ENCODE measurements around the gene GAS2L3. TPM values are rescaled to one million over a fixed set of nuclear protein-coding genes. Genes with fewer than 3 reads are reported as not detected.

GAS2L3 gene
- total and polyA plus RNA-seq, 12 donors, result 0.43 to 5.6 (median 1.7) TPM

DNA sequence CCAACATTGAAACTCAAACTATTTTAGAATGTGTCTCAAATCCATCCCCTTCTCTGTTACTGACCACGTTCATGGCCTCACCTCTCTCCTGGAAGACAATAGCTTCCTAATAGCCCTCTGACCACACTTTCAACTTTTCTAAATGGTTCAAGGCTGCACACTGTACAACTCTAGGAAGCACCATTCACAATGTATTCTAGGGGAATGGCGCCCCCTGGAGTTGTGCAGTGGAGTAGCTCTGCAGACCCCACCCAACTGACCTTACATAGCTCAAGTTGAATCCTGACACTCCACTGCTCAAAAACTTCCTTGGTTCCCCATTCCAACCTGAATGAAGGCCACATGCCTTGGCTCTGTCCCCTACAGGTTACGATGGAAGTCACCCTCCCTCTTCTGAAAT is 77.6 kb downstream of the GAS2L3 start:
- TF ChIP-seq, protein P1, sequence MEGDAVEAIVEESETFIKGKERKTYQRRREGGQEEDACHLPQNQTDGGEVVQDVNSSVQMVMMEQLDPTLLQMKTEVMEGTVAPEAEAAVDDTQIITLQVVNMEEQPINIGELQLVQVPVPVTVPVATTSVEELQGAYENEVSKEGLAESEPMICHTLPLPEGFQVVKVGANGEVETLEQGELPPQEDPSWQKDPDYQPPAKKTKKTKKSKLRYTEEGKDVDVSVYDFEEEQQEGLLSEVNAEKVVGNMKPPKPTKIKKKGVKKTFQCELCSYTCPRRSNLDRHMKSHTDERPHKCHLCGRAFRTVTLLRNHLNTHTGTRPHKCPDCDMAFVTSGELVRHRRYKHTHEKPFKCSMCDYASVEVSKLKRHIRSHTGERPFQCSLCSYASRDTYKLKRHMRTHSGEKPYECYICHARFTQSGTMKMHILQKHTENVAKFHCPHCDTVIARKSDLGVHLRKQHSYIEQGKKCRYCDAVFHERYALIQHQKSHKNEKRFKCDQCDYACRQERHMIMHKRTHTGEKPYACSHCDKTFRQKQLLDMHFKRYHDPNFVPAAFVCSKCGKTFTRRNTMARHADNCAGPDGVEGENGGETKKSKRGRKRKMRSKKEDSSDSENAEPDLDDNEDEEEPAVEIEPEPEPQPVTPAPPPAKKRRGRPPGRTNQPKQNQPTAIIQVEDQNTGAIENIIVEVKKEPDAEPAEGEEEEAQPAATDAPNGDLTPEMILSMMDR (IDR thresholded peaks at IDR 0.05), result peak in 2 of 9 donors; percentile 10 to 12
- Histone ChIP-seq H3K4me3 (no peak overlapping the region), H3K27me3 (no peaks in the 10 kb centered on the region), H3K9me3 (no peaks in the 10 kb centered on the region), H3K27ac (no peak overlapping the region), H3K36me3 (no peaks in the 10 kb centered on the region), H3K4me1 (no peaks in the 10 kb centered on the region)
- ATAC-seq, result no peak
- 84% methylated on average over 3 of the region's 3 CpGs for WGBS, 2 donors
- no peak for DNase-seq
- intact Hi-C loops (cut with DNase I), result no loop called here

DNA sequence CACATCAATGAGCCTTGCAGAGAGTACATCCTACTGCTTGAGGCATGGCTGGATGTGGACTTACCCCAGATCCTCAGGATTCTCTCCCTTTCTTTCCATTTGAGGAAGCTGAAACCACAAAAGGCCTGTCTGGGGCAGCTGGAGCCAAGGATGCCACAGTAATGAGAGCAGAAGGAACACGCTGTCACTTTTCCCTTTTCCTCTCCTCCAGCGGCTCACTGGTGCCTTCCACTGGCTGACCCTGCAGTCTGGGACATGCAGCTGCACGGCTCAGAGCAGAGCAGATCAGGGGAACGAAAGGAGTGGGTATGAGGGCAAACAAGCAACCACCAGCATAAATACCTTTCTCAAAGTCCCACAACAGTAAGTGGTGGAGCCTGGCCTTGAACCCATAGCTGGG is 78.2 kb downstream of the GAS2L3 start:
- Histone ChIP-seq H3K27me3 (no peaks in the 10 kb centered on the region), H3K36me3 (no peaks in the 10 kb centered on the region), H3K27ac (no peak overlapping the region), H3K4me1 (no peaks in the 10 kb centered on the region), H3K9me3 (peaks cover 0 to under 1% (median 0%) of the 10 kb centered on the region in 11 donors), H3K4me3 (no peak overlapping the region)
- TF ChIP-seq, protein P1 (IDR thresholded peaks at IDR 0.05), result no peak
- ATAC-seq, result no peak
- WGBS, 2 donors, result 70 to 77% methylated on average over 4 of the region's 4 CpGs
- DNase-seq, result no peak
- intact Hi-C loops (cut with DNase I), result no loop called here

DNA sequence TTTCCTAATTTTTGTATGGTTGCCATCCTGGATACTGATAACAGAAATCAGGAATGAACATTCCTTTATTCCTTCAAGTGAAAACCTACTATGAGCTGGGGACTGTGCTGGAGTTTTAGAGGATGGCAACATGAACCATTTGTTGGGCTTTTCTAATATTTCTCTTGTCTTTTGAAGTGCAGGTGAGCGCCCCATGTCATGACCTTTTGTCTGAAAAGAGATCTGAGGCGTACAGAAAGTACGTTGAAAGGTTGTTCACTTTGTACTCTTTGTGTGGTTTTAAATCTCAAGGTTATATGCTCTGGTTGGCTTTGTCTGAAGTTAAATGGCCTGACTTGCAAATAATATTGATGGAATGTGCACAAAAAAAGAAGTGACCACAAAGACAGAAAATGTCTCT is 79.0 kb downstream of the GAS2L3 start:
- intact Hi-C loops (cut with DNase I), result no loop called here
- no peaks in the 10 kb centered on the region for H3K27me3 ChIP-seq
- ATAC-seq (no peak), DNase-seq (no peak)
- H3K36me3 ChIP-seq, result no peaks in the 10 kb centered on the region
- 90 to 94% methylated on average over 3 of the region's 3 CpGs for WGBS, 2 donors
- H3K27ac ChIP-seq, result no peak overlapping the region
- H3K4me3 ChIP-seq, result no peak overlapping the region
- peaks cover 0 to 9% (median 2%) of the 10 kb centered on the region in 11 donors for H3K9me3 ChIP-seq
- TF ChIP-seq, protein P1 (IDR thresholded peaks at IDR 0.05), result no peak
- no peaks in the 10 kb centered on the region for H3K4me1 ChIP-seq

GRCh38 chr12:100656141-100656540 is 82.7 kb downstream of the GAS2L3 start:
- Histone ChIP-seq H3K27me3 (peaks cover 0 to 14% (median 0%) of the 10 kb centered on the region in 7 donors), H3K4me3 (no peak overlapping the region), H3K9me3 (peaks cover 0 to 14% (median 3%) of the 10 kb centered on the region in 11 donors), H3K27ac (no peak overlapping the region), H3K4me1 (no peaks in the 10 kb centered on the region), H3K36me3 (no peaks in the 10 kb centered on the region)
- intact Hi-C loops (cut with DNase I), result no loop called here
- no peak for ATAC-seq
- 74 to 78% methylated on average over 4 of the region's 4 CpGs for WGBS, 2 donors
- DNase-seq, result no peak
- TF ChIP-seq, protein P1 (IDR thresholded peaks at IDR 0.05), result no peak
